Measurements from ENCODE around the gene SSUH2.
"Not testable (repeated sequence)": the region's sequence is repeated elsewhere in the genome, so short reads cannot be mapped to it uniquely, and the experiment has no call there.

The SSUH2 gene

DNA sequence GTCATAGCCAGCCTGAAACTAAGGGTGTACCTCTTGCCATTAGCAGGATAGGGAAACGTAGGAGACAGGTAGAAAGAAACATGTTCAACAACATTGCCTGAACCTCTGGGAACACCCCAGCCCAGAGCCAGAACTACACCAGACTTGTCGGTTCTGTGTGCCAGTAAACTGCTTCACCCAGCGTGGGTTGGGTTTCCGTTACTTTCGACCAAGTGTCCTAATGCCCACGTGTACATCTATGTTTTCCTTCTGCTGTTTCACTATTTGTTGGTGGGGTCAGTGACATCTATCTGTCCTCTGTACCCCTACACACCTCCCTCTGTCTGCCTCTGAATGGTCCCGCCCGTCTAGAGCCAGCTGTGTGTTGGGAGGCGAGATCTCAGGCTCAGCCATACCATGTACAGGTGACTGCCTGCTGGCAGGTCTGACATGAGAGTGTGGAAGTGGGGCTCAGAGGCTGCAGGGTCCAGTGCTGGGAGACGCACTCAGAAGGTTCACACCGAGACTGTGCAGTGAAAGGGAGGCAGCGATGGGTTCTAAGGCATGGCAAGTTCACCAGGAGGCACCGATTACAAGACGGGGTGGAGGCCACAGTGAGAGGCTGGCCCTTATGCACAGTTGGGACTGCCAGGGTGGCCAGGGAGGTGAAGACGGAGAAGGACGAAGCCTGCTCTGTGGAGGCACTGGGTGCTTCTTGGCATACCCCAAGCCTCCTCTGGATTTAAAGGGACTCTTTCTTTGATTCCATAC, 36.4 kb downstream of the SSUH2 start:
- DNase-seq, result no peak

- no peak for DNase-seq
Observed at GRCh38 chr3:8607234-8608040, 37.2 kb downstream of the SSUH2 start.

DNA sequence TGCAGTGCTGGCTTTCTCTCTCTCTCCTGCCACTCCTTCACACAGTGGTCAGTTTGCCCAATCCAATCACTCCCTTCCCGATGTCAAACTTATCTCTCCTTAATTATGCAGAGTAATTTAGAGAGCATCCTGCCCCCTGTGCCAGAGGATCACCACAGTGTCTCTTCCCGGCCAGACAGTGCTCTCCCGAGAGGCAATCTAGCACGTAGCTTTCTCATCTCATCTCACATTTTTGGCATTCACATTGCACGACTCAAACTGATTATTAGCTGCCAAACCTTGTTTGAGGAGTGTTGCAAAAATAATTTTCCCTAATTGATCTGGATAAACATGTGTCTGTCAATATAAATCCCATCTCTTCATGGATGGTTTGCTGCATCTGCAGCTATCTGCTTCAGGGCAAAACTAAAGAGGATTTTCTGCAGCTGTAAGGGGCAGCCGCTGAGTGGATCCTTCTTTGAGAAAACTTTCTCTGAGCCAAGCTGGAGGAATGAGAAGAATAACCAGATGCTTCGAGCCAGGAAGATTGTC, 37.8 kb downstream of the SSUH2 start:
- no peak for DNase-seq

- DNase-seq, result no peak
Observed at GRCh38 chr3:8604988-8605387, 39.6 kb downstream of the SSUH2 start.

- DNase-seq, result no peak
Observed at GRCh38 chr3:8604006-8604405, 40.6 kb downstream of the SSUH2 start.

- DNase-seq, result no peak
Observed at GRCh38 chr3:8603115-8603710, 41.4 kb downstream of the SSUH2 start.

- no peak for DNase-seq
Observed at GRCh38 chr3:8600457-8600856, 44.1 kb downstream of the SSUH2 start.

- DNase-seq, result no peak
Observed at GRCh38 chr3:8599146-8599545, 45.5 kb downstream of the SSUH2 start.

DNA sequence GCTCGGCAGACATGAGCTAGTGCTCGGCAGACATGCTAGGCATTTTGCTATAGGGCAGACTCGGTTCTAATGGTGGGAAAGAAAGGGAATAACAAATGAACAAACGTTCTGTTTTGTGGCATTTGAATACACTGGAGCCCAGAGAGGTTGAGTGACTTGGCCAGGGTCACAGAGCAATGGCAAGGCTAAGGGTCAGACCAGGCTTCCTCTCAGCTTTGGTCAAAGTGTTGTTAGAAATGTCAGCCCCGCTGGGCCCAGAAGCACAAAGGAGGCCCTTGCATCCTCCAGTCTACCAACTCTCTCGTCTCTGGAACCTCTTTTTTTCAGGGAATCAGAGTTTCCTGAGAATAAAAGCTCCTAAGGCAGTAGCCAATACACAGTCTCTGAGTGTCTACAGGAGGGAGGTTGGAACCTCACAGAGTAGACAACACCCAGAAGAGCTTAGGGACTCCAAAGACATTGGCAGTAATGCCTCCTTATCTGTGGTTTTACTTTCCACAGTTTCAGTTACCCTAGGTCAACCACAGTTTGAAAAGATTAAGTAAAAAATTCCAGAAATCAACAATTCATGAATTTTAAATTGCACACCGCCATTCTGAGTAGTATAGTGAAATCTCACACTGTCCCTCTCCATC, 47.3 kb downstream of the SSUH2 start:
- DNase-seq, result no peak

GRCh38 chr3:8596321-8597218, 48.0 kb downstream of the SSUH2 start:
- DNase-seq, result no peak

DNA sequence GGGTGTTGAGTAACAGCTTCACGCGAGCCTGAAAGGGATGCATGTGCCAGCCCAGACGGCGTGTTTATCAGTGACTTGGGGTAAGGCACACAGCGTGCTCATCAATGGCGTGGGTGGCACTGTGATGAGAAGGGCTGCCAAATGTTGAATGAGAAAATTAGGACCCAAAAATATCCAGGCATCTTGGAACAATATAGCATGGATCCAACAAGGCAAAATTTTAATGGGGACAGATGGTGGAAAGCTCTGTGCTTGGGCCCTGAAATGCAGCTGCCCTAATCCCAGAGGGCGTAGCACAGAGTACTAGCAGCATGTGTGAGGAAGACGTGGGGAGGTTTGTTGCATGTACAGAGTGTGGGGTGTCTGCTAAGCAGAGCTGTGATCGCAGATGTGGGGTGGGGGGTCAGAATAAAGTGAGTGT, 48.9 kb downstream of the SSUH2 start:
- DNase-seq, result no peak

GRCh38 chr3:8595252-8595651, 49.3 kb downstream of the SSUH2 start:
- no peak for DNase-seq

GRCh38 chr3:8593021-8593827, 51.4 kb downstream of the SSUH2 start:
- DNase-seq, result no peak

DNA sequence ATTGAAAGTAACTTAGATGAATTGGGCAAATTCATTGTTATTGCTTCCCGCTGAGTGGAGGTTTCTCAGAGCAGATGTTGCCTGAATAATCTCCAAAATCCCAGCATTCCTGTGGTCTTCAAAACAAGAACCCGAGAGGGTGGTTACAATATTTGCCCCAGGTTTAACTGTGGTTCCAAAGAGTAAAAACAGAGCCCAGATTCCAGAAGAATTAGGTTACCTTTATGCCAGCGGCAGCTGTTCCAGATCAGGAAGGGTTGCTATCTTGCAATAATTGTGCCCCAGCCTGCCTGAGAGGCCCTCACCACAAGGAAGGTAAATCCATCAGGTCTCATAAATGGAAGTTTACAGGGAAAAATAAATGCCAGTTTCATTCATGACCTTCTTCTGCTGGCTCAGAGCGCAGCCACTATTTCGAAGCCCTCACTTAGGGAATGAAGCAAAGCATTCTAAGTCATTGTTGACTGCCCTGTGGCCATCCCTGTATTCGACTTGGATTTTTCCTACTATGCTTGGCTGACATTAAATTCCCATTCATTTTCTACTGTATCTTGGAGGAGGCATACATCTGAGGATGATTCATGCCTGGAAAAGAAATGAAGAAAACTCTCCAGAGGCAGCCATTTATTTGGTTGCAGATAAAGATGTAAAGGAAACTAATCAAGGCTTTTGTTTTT, 54.6 kb downstream of the SSUH2 start:
- no peak for DNase-seq

- DNase-seq, result no peak
Observed at GRCh38 chr3:8584661-8585060, 59.9 kb downstream of the SSUH2 start.

GRCh38 chr3:8581806-8582445, 62.7 kb downstream of the SSUH2 start:
- no peak for DNase-seq

DNA sequence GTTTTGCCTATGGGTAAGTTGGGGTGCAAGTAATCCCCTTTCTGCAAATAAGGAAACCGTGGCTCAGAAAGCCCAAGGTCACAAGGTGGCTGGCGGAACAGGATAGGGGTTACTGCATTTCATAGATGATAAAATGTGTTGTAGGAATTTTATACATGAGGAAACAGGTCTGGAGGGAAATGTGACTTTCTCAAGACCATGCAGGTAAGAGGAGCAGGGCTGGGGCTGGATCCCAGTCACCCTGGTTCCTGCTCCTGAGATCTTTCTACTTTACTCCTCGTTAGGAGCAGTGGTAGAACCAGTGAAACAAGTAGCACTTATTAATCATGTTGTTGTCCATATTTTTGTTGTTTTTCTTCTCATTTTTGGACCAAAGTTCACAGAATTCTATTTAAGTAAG, 63.2 kb downstream of the SSUH2 start:
- DNase-seq, result no peak

DNA sequence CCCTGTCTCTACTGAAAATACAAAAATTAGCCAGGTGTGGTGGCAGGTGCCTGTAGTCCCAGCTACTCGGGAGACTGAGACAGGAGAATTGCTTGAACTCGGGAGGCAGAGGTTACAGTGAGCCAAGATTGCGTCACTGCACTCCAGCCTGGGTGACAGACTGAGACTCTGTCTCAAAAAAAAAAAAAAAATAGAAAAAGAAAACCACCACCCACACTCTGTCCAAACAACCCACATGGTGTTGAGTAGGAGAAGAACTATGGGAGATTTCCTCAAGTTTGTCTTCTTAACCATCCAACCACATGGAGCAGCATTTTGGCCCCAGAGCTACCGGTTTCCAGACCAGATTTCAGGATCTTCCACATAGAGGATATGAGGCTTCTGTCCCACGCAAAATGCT, 64.2 kb downstream of the SSUH2 start:
- not testable (repeated sequence) for DNase-seq

- DNase-seq, result no peak
Observed at GRCh38 chr3:8579943-8580342, 64.7 kb downstream of the SSUH2 start.

GRCh38 chr3:8579096-8579495, 65.5 kb downstream of the SSUH2 start:
- DNase-seq, result no peak
